Measurements from ENCODE around the gene FYB1.

Gene FYB1

GRCh38 chr5:39082995-39083394 lies 136.4 kb downstream of the FYB1 start:
- DNase-seq (ENCODE audit: low spot score) = no peak

- DNase-seq (ENCODE audit: low spot score) = peak; percentile 71
Measured at GRCh38 chr5:39080597-39081204, 138.7 kb downstream of the FYB1 start.

GRCh38 chr5:39080168-39080567 lies 139.2 kb downstream of the FYB1 start:
- DNase-seq (ENCODE audit: low spot score) = no peak

GRCh38 chr5:39079147-39079546 lies 140.2 kb downstream of the FYB1 start:
- DNase-seq (ENCODE audit: low spot score) = no peak

GRCh38 chr5:39076757-39077728 lies 142.3 kb downstream of the FYB1 start:
- DNase-seq (ENCODE audit: low spot score) = no peak

GRCh38 chr5:39076101-39076756 lies 143.1 kb downstream of the FYB1 start:
- no peak for DNase-seq (ENCODE audit: low spot score)

GRCh38 chr5:39074017-39074814 lies 145.1 kb downstream of the FYB1 start, which contains the start of gene RICTOR:
Gene RICTOR (minus strand): TSS chr5:39074399. CDS start chr5:39074377, 22 bp downstream.
- DNase-seq (ENCODE audit: low spot score) = peak; percentile 92

- DNase-seq (ENCODE audit: low spot score) = no peak
Measured at GRCh38 chr5:39073767-39074016, 145.7 kb downstream of the FYB1 start.

- DNase-seq (ENCODE audit: low spot score) = peak; percentile 86
Measured at GRCh38 chr5:39072925-39073766, 146.2 kb downstream of the FYB1 start.

- DNase-seq (ENCODE audit: low spot score) = no peak
Measured at GRCh38 chr5:39068099-39068498, 151.3 kb downstream of the FYB1 start.

GRCh38 chr5:39064450-39064849 lies 154.9 kb downstream of the FYB1 start:
- no peak for DNase-seq (ENCODE audit: low spot score)

GRCh38 chr5:39063037-39063436 lies 156.3 kb downstream of the FYB1 start:
- no peak for DNase-seq (ENCODE audit: low spot score)

GRCh38 chr5:39062530-39062929 lies 156.8 kb downstream of the FYB1 start:
- no peak for DNase-seq (ENCODE audit: low spot score)

GRCh38 chr5:39062104-39062503 lies 157.3 kb downstream of the FYB1 start:
- DNase-seq (ENCODE audit: low spot score) = no peak

GRCh38 chr5:39059064-39059463 lies 160.3 kb downstream of the FYB1 start:
- DNase-seq (ENCODE audit: low spot score) = no peak

GRCh38 chr5:39058178-39058921 lies 161.0 kb downstream of the FYB1 start:
- DNase-seq (ENCODE audit: low spot score) = no peak

- no peak for DNase-seq (ENCODE audit: low spot score)
Measured at GRCh38 chr5:39057734-39058133, 161.6 kb downstream of the FYB1 start.

- no peak for DNase-seq (ENCODE audit: low spot score)
Measured at GRCh38 chr5:39055768-39056398, 163.5 kb downstream of the FYB1 start.
